ENCODE measurements around the gene MYH16.
A peak's percentile ranks its signal among the peaks of the same experiment; 100 is the strongest.
"Not testable (repeated sequence)": the region's sequence is repeated elsewhere in the genome, so short reads cannot be mapped to it uniquely, and the experiment has no call there.

MYH16 gene

DNA sequence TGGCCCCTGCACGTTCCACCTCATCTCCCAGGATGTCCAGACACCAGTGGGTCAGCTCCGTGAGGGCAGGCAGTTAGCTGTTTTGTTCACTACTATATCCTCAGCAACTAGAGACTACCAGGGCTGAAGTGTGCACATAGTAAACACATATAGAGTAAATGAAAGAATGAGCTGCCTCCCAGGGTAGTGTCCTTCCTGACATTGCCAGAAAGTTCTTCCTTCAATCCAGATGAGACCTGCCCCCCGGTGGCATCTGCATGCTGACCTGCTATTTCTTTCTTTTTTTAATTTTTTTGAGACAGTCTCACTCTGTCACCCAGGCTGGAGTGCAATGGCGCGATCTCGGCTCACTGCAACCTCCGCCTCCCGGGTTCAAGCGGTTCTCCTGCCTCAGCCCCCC is 39.1 kb downstream of the MYH16 start:
- in situ Hi-C loops (cut with HindIII; ENCODE audit: low sequenced_read_pairs): no loop called here
- no peak for DNase-seq (ENCODE audit: low read depth, low spot score)
- TF ChIP-seq CTCF (IDR thresholded peaks at IDR 0.05; ENCODE audit: low read depth, low read length): no peak
- H3K4me3 ChIP-seq (ENCODE audit: low read depth, low read length): no peak overlapping the region

GRCh38 chr7:99312316-99313203 is 39.9 kb downstream of the MYH16 start:
- in situ Hi-C loops (cut with HindIII; ENCODE audit: low sequenced_read_pairs): no loop called here
- peak; percentile 53 for DNase-seq (ENCODE audit: low read depth, low spot score)
- TF ChIP-seq CTCF (IDR thresholded peaks at IDR 0.05; ENCODE audit: low read depth, low read length): peak; percentile 87
- no peak overlapping the region for H3K4me3 ChIP-seq (ENCODE audit: low read depth, low read length)

GRCh38 chr7:99313204-99313573 is 40.5 kb downstream of the MYH16 start:
- DNase-seq (ENCODE audit: low read depth, low spot score): no peak
- in situ Hi-C loops (cut with HindIII; ENCODE audit: low sequenced_read_pairs): no loop called here
- TF ChIP-seq CTCF (IDR thresholded peaks at IDR 0.05; ENCODE audit: low read depth, low read length): no peak
- H3K4me3 ChIP-seq (ENCODE audit: low read depth, low read length): no peak overlapping the region

DNA sequence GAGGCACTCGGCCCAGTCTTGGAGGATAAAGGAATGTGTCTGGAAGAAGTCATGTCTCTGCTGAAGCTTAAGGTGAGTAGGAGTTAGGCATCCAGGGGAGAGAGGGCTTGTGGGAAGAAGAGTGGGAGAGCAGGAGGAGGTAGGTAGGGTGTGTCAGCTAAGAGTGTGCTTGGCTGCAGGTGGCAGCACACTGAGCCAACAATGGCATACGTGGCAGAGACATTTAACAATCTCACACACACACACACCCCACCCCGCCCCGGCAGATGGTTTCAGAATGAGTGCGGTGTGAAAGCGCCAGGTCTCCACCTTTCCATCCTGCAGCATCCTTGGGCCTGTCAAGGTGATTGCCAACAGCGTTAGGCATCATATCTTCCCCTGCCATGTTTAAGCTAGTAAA is 41.9 kb downstream of the MYH16 start:
- no peak overlapping the region for H3K4me3 ChIP-seq (ENCODE audit: low read depth, low read length)
- no peak for DNase-seq (ENCODE audit: low read depth, low spot score)
- in situ Hi-C loops (cut with HindIII; ENCODE audit: low sequenced_read_pairs): no loop called here
- TF ChIP-seq CTCF (IDR thresholded peaks at IDR 0.05; ENCODE audit: low read depth, low read length): no peak

DNA sequence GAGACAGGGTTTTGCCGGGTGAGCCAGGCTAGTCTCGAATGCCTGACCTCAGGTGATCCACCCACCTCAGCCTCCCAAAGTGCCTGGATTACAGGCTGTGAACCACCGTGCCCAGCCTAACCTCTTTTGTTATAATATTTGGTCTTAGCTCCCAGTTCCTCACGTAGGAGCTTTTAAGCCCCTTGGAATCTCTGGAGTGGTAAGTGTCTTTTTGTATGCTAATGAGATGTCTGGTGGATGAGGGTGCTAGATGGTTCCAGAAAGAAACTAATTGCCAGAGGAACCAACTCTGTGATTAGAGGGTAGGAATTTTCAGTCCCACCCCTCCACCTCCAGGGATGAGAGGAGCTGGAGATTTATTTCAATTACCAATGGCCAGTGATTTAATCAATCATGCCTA is 47.7 kb downstream of the MYH16 start:
- TF ChIP-seq CTCF (IDR thresholded peaks at IDR 0.05; ENCODE audit: low read depth, low read length): no peak
- no peak for DNase-seq (ENCODE audit: low read depth, low spot score)
- H3K4me3 ChIP-seq (ENCODE audit: low read depth, low read length): no peak overlapping the region
- in situ Hi-C loops (cut with HindIII; ENCODE audit: low sequenced_read_pairs): no loop called here

DNA sequence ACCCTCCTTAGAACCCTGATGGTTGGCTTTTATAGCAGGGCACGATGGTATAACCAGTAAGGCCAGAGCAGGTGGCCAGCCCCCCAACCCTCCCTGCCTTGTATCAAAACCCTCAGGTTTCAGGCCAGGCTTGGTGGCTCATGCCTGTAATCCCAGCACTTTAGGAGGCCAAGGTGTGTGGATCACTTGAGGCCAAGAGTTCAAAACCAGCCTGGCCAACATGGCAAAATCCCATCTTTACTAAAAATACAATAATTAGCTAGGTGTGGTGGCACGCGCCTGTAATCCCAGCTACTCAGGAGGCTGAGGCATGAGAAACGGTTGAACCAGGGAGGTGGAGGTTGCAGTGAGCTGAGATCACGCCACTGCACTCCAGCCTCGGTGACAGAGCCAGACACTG is 50.0 kb downstream of the MYH16 start:
- DNase-seq (ENCODE audit: low read depth, low spot score); in situ Hi-C loops (cut with HindIII; ENCODE audit: low sequenced_read_pairs); H3K4me3 ChIP-seq (ENCODE audit: low read depth, low read length): not testable (repeated sequence)

- in situ Hi-C loops (cut with HindIII; ENCODE audit: low sequenced_read_pairs): no loop called here
- TF ChIP-seq CTCF (IDR thresholded peaks at IDR 0.05; ENCODE audit: low read depth, low read length): no peak
Observed at GRCh38 chr7:99324559-99324958, 51.9 kb downstream of the MYH16 start.

More at GRCh38 chr7:99324559-99324958, 51.9 kb downstream of the MYH16 start:
- DNase-seq (ENCODE audit: low read depth, low spot score): no peak
- peak overlapping the region; percentile 99 for H3K4me3 ChIP-seq (ENCODE audit: low read depth, low read length)

All from astrocyte of the spinal cord (primary cell).